ENCODE results near the gene MBD3L2B.
"Not testable (repeated sequence)": the region's sequence is repeated elsewhere in the genome, so short reads cannot be mapped to it uniquely, and the experiment has no call there.

MBD3L2B gene

GRCh38 chr19:7021331-7021730, at the start of gene MBD3L2B:
MBD3L2B (minus strand) TSS chr19:7021431; CDS start chr19:7021397, 34 bp downstream.
- DNase-seq = not testable (repeated sequence)

GRCh38 chr19:7069904-7070226, 48.6 kb upstream of the MBD3L2B start:
- DNase-seq = no peak

GRCh38 chr19:7069042-7069903, 48.0 kb upstream of the MBD3L2B start, which contains the start of gene ZNF557:
ZNF557 (plus strand) TSS chr19:7069703; CDS start chr19:7075075, 5,372 bp downstream.
- DNase-seq = peak; percentile 98

- DNase-seq = no peak
These were observed 47.4 kb upstream of the MBD3L2B start for GRCh38 chr19:7068599-7068998.

GRCh38 chr19:7067716-7068115, 46.5 kb upstream of the MBD3L2B start:
- no peak for DNase-seq

GRCh38 chr19:7067122-7067521, 45.9 kb upstream of the MBD3L2B start:
- DNase-seq = not testable (repeated sequence)

- no peak for DNase-seq
These were observed 42.7 kb upstream of the MBD3L2B start for GRCh38 chr19:7063764-7064418.

- DNase-seq = no peak
These were observed 42.1 kb upstream of the MBD3L2B start for GRCh38 chr19:7063339-7063738.

- DNase-seq = not testable (repeated sequence)
These were observed 38.7 kb upstream of the MBD3L2B start for GRCh38 chr19:7059977-7060376.

GRCh38 chr19:7058576-7058975, 37.3 kb upstream of the MBD3L2B start, which contains the start of gene MBD3L3:
MBD3L3 (minus strand) TSS chr19:7058676; CDS start chr19:7058605, 71 bp downstream.
- DNase-seq = not testable (repeated sequence)

GRCh38 chr19:7056371-7056770, 35.1 kb upstream of the MBD3L2B start:
- DNase-seq = not testable (repeated sequence)

GRCh38 chr19:7055679-7056078, 34.4 kb upstream of the MBD3L2B start:
- DNase-seq = not testable (repeated sequence)

- not testable (repeated sequence) for DNase-seq
These were observed 33.6 kb upstream of the MBD3L2B start for GRCh38 chr19:7054635-7055368.

GRCh38 chr19:7052896-7053295, 31.7 kb upstream of the MBD3L2B start:
- DNase-seq = not testable (repeated sequence)

GRCh38 chr19:7051421-7051820, 30.2 kb upstream of the MBD3L2B start:
- DNase-seq = not testable (repeated sequence)

GRCh38 chr19:7049021-7049420, 27.8 kb upstream of the MBD3L2B start, which contains the start of gene MBD3L2:
MBD3L2 (plus strand) TSS chr19:7049321; CDS start chr19:7049374, 53 bp downstream.
- not testable (repeated sequence) for DNase-seq

- DNase-seq = not testable (repeated sequence)
These were observed 20.3 kb upstream of the MBD3L2B start for GRCh38 chr19:7041563-7041962.

- DNase-seq = not testable (repeated sequence)
These were observed 18.8 kb upstream of the MBD3L2B start, which contains the start of gene MBD3L4 for GRCh38 chr19:7040079-7040478. MBD3L4 (minus strand) TSS chr19:7040179; CDS start chr19:7040144, 35 bp downstream.

GRCh38 chr19:7030278-7030677, 9.0 kb upstream of the MBD3L2B start, which contains the start of gene MBD3L5:
MBD3L5 (plus strand) TSS chr19:7030578; CDS start chr19:7030612, 34 bp downstream.
- not testable (repeated sequence) for DNase-seq

- not testable (repeated sequence) for DNase-seq
These were observed 7.6 kb upstream of the MBD3L2B start for GRCh38 chr19:7028790-7029189.

- no peak for DNase-seq
These were observed 2.4 kb downstream of the MBD3L2B start for GRCh38 chr19:7018828-7019227.

GRCh38 chr19:7013678-7014077, 7.6 kb downstream of the MBD3L2B start:
- DNase-seq = peak; percentile 82
